DOHH2 (cell line): Measurements from ENCODE around the gene TGFBR3.

Source experiments
- EZH2phosphoT487 ChIP-seq: fragments of 200-600 bp; sonication (generic); IDR thresholded peaks from 2 replicates; pipeline ENCODE4 v1.6.1; 2017; ENCODE audit warnings: borderline replicate concordance, mild to moderate bottlenecking, antibody characterized with exemption, low read length, moderate library complexity, mixed read lengths
- TF ChIP-seq, protein P1 (sequence below): fragments of 200-600 bp; sonication (generic); IDR thresholded peaks from one replicate; pipeline ENCODE4 v1.5.1; 2014; ENCODE audit warnings: antibody characterized with exemption, mild to moderate bottlenecking, low read depth, low read length; ENCODE audit not compliant: poor library complexity, severe bottlenecking

DNA sequence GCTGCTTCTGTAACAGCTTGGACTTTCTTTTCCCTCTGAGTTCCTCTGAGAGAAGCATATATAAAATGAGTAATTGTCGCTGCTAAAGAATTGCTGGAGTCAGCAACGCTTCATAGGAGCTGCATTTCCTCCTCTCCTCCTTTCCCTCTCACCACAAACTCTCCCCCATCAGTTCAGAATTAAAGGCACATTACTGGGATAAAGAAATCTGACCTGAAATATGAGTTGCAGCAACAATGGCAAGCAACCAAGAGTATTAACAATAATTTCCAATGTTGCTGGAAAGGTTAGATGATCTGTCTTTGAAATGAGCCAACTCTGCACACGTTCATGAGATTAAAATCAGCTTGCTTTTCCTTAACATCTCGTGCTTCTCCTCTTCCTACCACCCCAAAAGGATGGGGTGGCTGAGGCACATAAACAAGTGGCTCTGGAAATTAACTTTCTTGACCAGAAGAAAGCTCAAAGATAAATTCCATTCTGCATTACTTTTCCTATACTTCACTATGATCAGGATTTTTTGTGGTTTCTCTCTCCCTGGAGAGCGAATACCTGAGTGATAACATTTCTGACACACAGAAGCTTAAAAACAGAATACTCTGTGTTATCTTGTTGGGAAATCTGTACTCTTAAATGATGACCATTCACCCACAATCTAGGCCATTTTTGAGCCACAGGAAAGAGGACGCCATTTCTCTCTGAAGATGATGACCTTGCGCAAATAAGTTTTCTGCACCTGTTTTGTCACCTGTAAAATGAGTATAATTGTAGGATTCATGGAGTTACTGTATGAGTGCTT is 90.2 kb downstream of the TGFBR3 start:
- TF ChIP-seq, protein P1, sequence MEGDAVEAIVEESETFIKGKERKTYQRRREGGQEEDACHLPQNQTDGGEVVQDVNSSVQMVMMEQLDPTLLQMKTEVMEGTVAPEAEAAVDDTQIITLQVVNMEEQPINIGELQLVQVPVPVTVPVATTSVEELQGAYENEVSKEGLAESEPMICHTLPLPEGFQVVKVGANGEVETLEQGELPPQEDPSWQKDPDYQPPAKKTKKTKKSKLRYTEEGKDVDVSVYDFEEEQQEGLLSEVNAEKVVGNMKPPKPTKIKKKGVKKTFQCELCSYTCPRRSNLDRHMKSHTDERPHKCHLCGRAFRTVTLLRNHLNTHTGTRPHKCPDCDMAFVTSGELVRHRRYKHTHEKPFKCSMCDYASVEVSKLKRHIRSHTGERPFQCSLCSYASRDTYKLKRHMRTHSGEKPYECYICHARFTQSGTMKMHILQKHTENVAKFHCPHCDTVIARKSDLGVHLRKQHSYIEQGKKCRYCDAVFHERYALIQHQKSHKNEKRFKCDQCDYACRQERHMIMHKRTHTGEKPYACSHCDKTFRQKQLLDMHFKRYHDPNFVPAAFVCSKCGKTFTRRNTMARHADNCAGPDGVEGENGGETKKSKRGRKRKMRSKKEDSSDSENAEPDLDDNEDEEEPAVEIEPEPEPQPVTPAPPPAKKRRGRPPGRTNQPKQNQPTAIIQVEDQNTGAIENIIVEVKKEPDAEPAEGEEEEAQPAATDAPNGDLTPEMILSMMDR = no peak
- no peak for TF ChIP-seq EZH2phosphoT487
